SH-SY5Y (cell line): Measurements from ENCODE around the gene SPDL1.

Experiments used
- GATA2 ChIP-seq: IDR thresholded peaks from 2 replicates; pipeline ENCODE4 v1.6.1; 2011; ENCODE audit warnings: mild to moderate bottlenecking, low read depth, low read length
- GATA3 ChIP-seq: IDR thresholded peaks from 2 replicates; pipeline ENCODE4 v1.6.1; 2011; ENCODE audit warnings: low read depth, mild to moderate bottlenecking, low read length, moderate library complexity

DNA sequence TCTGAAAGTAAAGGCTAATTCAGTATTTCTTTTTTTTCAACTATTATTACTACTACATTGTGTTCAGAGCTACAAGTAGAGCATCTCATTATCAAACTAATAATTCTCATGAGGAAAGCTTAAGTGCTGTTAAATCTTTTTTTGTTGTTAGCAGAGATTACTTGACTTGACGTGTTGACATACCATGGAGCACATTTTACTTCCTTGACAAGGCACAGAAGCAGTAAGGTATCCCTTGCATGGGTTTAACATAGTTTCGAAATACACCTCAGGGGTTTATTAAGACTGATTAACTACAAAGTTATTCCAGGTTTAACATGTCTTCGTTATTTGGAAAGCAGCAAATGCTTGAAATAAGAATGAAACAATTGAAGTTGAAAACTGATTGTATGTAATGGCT is 7.0 kb downstream of the SPDL1 start:
- TF ChIP-seq GATA2 (no peak), GATA3 (no peak)
